OCI-LY3 (cell line): ENCODE data around the gene CFAP251.

Experiments
- H2AFZ ChIP-seq: fragments of 200-600, 300-600 bp; shearing (Covaris generic); 2 replicates; pipeline ENCODE4 v1.6.0; 2014; ENCODE audit warnings: antibody characterized with exemption, low read depth, low read length
- H3K27ac ChIP-seq: fragments of 200-600, 300-600 bp; sonication (generic); 2 replicates; pipeline ENCODE4 v1.5.1; 2014; ENCODE audit warnings: mild to moderate bottlenecking, low read length, moderate library complexity, mixed read lengths
- H3K27me3 ChIP-seq: fragments of 200-600, 300-600 bp; sonication (generic); 2 replicates; pipeline ENCODE4 v1.6.1; 2014; ENCODE audit warnings: low read depth, low read length, mixed read lengths
- H3K36me3 ChIP-seq: fragments of 200-600, 300-600 bp; sonication (generic); replicated peaks from 2 replicates; pipeline ENCODE3; 2014; ENCODE audit warnings: low read depth, low read length, mixed read lengths
- H3K4me1 ChIP-seq: fragments of 300-600, 200-600 bp; sonication (generic); 2 replicates; pipeline ENCODE4 v1.6.1; 2014; ENCODE audit warnings: low read length, mixed read lengths
- H3K4me2 ChIP-seq: fragments of 200-600, 300-600 bp; sonication (generic); 2 replicates; pipeline ENCODE4 v1.6.1; 2014; ENCODE audit warnings: low read length, mixed read lengths
- H3K4me3 ChIP-seq: fragments of 300-600, 200-600 bp; sonication (generic); 2 replicates; pipeline ENCODE4 v1.5.1; 2014; ENCODE audit warnings: antibody characterized with exemption, mild to moderate bottlenecking, low read length, moderate library complexity
- H3K79me2 ChIP-seq: fragments of 300-600, 200-600 bp; shearing (Covaris generic); 2 replicates; pipeline ENCODE4 v1.6.1; 2014; ENCODE audit warnings: mild to moderate bottlenecking, low read length, mixed read lengths
- H3K9ac ChIP-seq: fragments of 300-600, 200-600 bp; shearing (Covaris generic); 2 replicates; pipeline ENCODE4 v1.6.0; 2014; ENCODE audit warnings: mild to moderate bottlenecking, low read length, moderate library complexity
- H3K9me3 ChIP-seq: fragments of 200-600, 300-600 bp; shearing (Covaris generic); 2 replicates; pipeline ENCODE4 v1.6.1; 2014; ENCODE audit warnings: low read length, mixed read lengths; ENCODE audit not compliant: insufficient read depth
- H4K20me1 ChIP-seq: fragments of 200-600, 300-600 bp; sonication (generic); 2 replicates; pipeline ENCODE4 v1.6.1; 2016; ENCODE audit warnings: low read length, mixed read lengths; ENCODE audit not compliant: insufficient read depth
- CTCF ChIP-seq: fragments of 200-600, 300-600 bp; sonication (generic); IDR thresholded peaks from 2 replicates; pipeline ENCODE4 v1.5.1; 2014; ENCODE audit warnings: antibody characterized with exemption, low read length, low read depth
- EZH2phosphoT487 ChIP-seq: fragments of 200-600 bp; shearing (Covaris generic); IDR thresholded peaks from 2 replicates; pipeline ENCODE4 v1.6.1; 2018; ENCODE audit warnings: antibody characterized with exemption, mixed run types, low read depth

Gene CFAP251

GRCh38 chr12:122048151-122048550 is 129.8 kb downstream of the CFAP251 start:
- Histone ChIP-seq H3K36me3 (peaks cover 23% of the 10 kb centered on the region), H3K4me1 (no peaks in the 10 kb centered on the region), H3K9ac (no peak overlapping the region), H3K9me3 (no peaks in the 10 kb centered on the region), H3K4me3 (no peak overlapping the region), H3K79me2 (no peaks in the 10 kb centered on the region), H3K27me3 (no peaks in the 10 kb centered on the region), H2AFZ (no peak overlapping the region), H3K27ac (no peak overlapping the region), H3K4me2 (no peak overlapping the region), H4K20me1 (no peaks in the 10 kb centered on the region)
- no peak for TF ChIP-seq CTCF
- TF ChIP-seq EZH2phosphoT487: no peak

- no peaks in the 10 kb centered on the region for H3K4me1 ChIP-seq
- TF ChIP-seq CTCF (no peak), EZH2phosphoT487 (no peak)
These were observed 131.4 kb downstream of the CFAP251 start for GRCh38 chr12:122049827-122050226.

GRCh38 chr12:122050706-122051105 is 132.3 kb downstream of the CFAP251 start:
- Histone ChIP-seq H3K9me3 (no peaks in the 10 kb centered on the region), H3K9ac (no peak overlapping the region), H4K20me1 (peaks cover 4% of the 10 kb centered on the region; the same call in 1 of the 2 replicates), H3K4me3 (no peak overlapping the region), H3K4me1 (no peaks in the 10 kb centered on the region), H2AFZ (no peak overlapping the region), H3K36me3 (peaks cover 26% of the 10 kb centered on the region), H3K27me3 (no peaks in the 10 kb centered on the region), H3K27ac (no peak overlapping the region), H3K4me2 (no peak overlapping the region), H3K79me2 (no peaks in the 10 kb centered on the region)
- TF ChIP-seq EZH2phosphoT487: no peak
- TF ChIP-seq CTCF: no peak

More at GRCh38 chr12:122049827-122050226, 131.4 kb downstream of the CFAP251 start:
- Histone ChIP-seq H3K4me2 (no peak overlapping the region), H3K9me3 (no peaks in the 10 kb centered on the region), H3K36me3 (peaks cover 19% of the 10 kb centered on the region), H2AFZ (no peak overlapping the region), H3K4me3 (no peak overlapping the region), H4K20me1 (peaks cover 4% of the 10 kb centered on the region; the same call in 1 of the 2 replicates), H3K27me3 (no peaks in the 10 kb centered on the region), H3K79me2 (no peaks in the 10 kb centered on the region), H3K9ac (no peak overlapping the region), H3K27ac (no peak overlapping the region)

- Histone ChIP-seq H3K9me3 (no peaks in the 10 kb centered on the region), H4K20me1 (peaks cover 4% of the 10 kb centered on the region; the same call in 1 of the 2 replicates), H3K9ac (no peak overlapping the region), H3K27ac (no peak overlapping the region), H3K79me2 (no peaks in the 10 kb centered on the region), H3K36me3 (peaks cover 28% of the 10 kb centered on the region), H3K4me1 (no peaks in the 10 kb centered on the region), H2AFZ (no peak overlapping the region), H3K4me2 (no peak overlapping the region), H3K27me3 (no peaks in the 10 kb centered on the region), H3K4me3 (no peak overlapping the region)
- no peak for TF ChIP-seq EZH2phosphoT487
- no peak for TF ChIP-seq CTCF
These were observed 133.0 kb downstream of the CFAP251 start for GRCh38 chr12:122051231-122051876.
